AG08395 (cell line): ENCODE data around the gene TECR.
A peak's percentile ranks its signal among the peaks of the same experiment; 100 is the strongest.
"Not testable (repeated sequence)": the region's sequence is repeated elsewhere in the genome, so short reads cannot be mapped to it uniquely, and the experiment has no call there.

Experiments used
- DNase-seq: peaks from one replicate; pipeline ENCODE4 v3.0.0; 2012; ENCODE audit warnings: mixed read lengths, low spot score

The TECR gene

DNA sequence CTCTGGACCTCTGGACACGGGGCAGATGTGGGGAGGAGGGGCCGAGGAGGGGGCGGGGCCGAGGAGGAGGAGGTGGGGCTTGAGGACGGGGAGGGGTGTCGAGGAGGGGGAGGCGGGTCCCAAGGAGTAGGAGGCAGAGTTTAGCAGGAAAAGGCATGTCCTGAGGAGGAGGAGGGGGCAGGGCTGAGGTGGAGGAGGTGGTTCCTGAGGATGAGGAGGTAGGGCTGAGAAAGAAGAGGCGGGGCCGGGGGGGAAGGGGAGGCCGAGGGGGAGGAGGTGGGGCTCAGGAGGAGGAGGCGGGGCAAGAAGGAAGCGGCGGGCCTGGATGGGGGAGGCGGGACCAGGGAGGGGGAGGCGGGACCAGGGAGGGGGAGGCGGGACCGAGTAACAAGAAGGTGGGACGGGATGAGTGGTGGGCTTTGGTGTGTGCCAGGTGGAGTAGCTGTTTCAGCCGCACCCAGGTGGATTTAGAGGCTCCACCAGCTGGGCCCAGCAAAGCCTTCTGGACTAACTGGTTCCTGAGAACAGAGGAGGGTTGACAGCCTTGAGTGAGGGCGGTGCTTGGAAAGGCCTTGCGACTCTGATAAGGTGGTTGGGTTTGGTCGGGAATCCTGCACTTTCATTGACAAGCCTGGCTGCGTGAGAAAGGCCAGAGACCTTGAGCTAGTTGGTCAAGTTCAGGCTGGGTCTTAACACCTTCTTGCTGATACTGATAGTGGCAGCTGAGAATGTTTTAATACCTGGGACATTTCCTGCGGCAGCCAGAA, 7.7 kb downstream of the TECR start:
- DNase-seq = peak; percentile 43

DNA sequence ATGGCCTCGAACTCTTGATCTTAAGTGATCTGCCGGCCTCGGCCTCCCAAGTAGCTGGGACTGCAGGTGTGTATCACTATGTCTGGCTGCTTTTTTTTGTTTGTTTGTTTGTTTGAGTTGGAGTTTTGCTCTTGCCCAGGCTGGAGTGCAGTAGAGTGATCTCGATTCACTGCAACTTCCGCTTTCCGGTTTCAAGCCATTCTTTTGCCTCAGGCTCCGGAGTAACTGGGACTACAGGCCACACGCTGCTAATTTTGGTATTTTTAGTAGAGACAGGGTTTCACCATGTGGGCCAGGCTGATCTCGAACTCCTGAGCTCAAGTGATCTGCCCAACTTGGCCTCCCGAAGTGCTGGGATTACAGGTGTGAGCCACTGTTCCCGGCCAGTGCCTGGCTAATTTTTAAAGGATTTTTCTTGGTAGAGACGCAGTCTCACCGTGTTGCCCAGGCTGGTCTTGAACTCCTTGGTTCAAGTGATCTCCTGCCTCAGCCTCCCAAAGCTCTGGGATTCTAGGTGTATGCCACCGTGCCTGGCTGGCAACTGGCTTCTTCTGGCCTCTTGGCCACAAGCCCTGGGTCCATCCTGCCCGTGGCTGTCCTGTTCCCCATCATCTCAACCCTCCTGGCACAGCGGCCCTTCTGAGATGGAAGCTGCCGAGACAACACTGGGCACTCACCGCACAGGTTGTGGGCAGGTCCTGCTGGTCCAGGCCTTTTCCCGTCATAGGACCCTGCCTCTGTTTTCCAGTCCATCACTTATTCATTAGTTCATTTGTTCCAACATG, 11.5 kb downstream of the TECR start:
- no peak for DNase-seq

DNA sequence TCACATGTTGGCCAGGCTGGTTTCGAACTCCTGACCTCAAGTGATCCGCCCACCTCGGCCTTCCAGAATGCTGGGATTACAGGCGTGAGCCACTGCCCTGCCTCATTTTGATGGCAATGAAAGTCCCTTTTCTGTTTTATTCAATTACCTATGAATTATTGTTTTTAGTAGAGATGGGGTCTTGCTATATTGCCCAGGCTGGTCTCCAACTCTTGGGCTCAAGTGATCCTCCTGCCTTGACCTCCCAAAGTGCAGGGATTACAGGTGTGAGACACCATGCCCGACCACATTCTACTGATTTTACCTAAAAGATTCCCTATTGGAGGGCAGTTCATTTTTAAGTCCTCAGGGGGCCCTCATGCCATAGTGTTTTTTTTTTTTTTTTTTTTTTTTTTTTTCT, 12.6 kb downstream of the TECR start:
- not testable (repeated sequence) for DNase-seq

DNA sequence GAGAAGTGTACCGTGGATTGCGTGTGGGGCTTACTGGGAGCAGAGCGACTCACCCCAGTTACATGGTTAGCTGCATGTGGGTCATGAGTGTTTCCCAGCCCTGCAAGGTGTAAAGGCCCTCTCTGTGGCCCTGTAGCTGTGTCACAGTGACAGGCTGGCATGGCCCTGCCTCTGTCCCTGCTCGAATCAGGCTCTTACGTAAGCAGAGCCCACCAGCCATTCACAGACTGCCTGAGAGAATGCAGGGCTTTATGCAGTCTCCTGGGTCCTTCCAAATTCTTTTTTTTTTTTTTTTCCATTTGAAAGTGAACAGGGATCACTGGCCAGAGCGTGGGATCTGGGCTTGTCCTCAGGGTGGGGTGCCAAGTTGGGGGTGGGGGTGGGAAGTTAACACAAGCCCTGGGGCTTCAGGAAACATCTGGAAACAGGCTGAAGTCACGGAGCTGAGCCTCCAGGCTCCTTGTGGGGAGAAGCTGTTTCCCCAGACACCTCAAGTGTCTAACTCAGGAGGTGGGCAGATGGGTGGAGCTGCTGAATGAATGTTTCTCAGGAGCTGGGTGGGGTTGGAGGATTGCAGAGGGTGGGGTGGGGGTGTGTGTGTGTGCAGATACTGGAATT, 13.4 kb downstream of the TECR start:
- peak; percentile 62 for DNase-seq

DNA sequence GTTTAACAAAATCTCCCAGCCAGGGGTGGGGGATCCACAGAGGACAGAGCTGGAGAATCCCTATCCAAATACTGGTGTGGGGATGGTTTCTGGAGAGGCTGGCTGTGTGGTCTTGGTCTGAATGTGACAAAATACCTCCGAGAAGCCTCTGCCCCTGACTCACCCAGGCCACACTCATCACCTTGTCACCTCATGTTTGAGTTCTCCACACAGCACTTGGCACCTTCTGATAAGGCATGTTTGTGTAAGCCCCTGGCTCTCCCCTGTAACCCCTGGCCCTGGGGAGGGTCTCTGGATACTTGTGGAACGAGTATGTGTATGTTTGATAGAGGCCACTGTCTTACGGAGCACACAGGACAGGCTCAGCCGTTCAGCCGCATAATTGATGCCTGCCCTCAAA, 14.7 kb downstream of the TECR start:
- no peak for DNase-seq

DNA sequence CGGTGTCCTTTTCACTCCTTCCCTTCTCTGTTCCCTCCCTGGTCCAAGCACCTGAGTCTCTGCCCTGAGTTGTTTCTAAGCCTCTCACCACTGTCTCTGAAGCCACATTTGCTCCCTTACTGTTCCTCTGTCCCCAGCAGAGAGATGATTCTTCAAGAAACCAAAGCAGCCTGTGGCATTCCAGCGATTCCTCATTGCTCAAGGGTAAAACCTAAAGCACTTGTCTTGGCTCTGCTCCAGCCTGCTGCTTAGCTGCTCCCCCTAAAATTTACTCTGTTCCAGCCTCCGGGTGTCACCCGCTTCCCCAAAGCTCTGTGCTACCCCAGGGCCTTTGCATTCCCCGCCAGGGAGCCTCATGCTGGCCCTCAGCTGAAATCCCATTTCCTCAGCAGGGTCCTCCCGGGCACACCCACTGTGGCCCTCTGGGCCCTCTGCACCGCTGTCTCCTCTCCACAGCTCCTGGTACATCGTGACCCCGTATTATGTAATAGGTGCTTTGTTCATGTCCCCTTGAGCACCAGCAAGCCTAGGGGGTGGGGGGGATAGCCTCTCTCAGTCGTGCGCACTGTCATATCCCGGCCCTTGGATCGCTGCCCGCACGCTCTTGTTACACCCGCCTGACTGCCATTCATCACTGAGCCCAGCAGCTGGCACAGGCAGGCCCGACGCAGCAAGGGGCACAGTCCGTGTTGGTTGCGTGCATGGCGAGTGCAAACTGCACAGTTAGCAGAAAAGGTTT, 15.8 kb downstream of the TECR start:
- no peak for DNase-seq

DNA sequence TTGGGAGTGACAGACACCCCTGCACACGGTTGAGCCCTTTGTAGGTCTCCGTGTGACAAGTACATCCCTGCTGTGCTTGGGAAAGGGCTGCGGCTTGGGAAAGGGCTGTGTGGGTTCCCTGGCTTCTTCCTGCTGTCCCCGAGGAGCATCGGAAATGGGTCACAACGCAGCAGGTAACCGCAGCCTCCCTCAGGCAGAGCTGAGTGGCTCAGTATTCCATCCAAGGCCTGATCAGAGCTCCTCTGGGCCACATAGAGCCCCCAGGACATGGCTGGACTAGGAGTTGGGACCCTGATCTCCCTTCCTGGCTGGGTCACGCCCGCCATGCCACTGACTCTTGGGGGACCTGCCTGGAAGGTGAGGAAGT, 16.3 kb downstream of the TECR start:
- no peak for DNase-seq

DNA sequence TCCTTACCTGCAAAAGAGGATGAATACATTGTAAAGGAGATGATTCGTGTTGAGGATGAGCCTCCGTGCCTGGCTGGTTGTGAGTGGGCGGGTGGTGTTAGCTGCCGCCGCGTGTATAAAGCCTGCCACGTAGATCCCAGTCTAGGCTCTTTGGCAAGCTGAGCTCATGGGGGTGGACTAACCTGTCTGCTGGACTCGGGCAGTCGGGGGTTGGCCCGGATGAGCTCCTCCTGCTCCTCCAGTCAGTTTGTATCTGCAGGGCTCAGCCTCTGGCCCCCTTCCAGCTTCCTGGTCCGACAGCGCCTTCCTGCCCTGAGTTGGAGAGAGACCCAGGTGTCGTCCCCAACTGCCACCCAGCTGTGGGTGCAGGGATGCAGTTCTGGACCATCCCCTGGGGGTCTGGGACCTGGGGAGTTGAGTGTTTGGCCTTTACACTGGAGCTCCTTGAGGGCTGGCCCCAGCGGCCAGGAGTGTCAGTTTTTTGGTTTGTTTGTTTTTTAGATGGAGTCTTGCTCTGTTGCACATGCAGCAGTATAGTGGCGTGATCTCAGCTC, 20.9 kb downstream of the TECR start:
- no peak for DNase-seq

DNA sequence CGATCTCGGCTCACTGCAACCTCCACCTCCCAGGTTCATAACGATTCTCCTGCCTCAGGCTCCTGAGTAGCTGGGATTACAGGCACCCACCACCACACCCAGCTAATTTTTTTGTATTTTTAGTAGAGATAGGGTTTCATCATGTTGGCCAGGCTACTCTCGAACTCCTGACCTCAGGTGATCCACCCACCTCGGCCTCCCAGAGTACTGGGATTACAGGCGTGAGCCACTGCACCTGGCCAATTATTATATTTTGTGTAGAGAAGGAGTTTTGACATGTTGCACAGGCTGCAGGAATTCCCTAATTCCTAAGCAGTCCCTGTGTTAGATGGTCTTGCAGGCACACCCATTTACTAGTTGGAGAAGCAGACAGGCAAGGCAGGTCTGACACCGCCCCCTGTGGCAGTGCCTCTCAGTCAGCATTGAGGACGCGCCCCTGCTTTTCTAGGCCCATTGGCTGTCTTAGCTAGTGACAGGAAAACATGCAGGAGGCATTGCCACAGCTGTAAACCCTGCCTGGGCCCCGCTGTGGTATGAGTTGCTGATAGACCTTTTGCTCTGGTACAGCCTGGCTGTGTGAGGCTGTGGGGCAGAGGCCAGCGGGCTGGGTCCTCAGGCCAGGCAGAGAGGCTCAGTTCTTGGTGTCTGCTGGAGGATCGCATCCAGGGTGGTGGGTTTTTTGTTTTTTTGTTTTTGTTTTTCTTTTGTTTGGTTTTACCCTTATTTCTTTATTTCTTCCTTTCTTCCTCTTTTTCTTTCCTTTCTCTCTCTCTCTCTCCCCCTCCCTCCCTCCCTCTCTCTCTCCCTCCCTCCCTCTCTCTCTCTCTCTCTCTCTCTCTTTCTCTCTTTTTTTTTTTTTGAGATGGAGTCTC, 22.0 kb downstream of the TECR start:
- peak; percentile 60 for DNase-seq

DNA sequence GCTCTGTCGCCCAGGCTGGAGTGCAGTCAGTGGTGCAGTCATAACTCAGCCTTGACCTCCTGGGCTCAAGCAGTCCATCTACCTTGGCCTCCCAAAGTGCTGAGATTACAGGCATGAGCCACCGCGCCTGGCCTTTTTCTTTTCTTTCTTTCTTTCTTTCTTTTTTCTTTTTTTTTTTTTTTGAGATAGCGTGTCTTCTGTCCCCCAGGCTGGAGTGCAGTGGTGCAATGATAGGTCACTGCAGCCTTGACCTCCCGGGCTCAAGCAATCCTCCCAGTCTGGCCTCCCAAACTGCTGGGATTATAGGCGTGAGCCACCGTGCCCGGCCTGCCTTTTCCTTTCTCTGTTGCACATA, 22.6 kb downstream of the TECR start:
- DNase-seq = not testable (repeated sequence)

DNA sequence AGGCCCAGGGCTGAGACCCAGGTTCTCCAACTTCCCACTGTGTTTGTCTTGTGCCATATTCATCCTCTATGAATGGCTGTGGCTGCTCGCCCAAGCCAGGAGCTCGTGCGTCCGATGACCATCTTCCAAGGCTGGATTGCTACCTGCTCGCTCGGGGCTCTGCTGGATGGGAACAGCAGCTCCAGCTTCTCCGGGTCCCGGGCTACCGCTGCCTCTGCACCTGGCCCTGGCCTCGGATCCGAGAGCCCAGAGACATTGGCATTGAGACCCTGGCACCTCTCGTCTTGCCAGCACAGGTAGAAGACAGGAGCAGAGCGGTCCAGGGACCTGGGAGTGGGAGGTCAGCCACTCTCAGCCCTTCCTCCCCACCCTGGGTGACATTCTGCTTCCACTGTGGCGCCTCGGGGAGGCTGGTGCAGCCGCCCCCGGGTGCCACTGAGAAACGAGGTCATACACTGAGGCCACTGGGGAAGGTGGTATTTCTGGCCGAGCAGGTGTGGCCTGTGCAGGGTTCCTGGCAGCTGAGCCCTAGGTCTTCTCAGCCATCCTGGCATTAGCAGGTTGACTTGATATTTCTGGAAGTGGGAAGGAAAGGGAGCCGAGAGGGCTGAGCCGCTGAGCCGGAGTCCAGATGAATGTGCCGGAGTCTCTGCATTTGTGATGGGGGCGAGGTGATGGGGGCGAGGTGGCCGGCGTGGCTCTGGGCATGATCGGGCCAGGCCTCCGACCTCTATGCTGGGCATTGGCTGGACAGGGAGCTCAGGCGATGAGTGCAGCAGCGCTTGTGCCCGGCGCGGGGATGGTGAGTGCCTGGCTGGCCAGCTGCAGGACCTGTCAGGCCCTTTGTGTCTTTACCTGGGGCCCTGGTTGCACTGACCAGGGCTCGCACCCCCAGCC, 23.9 kb downstream of the TECR start:
- no peak for DNase-seq

DNA sequence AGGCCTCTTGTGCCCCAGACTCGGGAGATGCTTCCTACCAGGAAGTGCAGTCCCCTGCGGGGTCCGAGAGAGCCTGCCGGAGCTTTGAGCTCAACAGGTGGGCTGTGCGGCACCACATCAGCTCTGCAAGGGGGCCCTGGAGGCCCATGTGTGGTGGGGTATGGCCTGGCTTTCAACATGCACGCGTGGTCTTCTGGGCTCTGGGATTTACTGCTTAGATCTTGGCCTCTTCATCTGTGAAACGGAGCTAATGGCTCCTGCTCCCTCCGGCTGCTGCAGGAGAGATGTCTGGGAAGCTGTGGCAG, 24.5 kb downstream of the TECR start:
- DNase-seq = no peak

DNA sequence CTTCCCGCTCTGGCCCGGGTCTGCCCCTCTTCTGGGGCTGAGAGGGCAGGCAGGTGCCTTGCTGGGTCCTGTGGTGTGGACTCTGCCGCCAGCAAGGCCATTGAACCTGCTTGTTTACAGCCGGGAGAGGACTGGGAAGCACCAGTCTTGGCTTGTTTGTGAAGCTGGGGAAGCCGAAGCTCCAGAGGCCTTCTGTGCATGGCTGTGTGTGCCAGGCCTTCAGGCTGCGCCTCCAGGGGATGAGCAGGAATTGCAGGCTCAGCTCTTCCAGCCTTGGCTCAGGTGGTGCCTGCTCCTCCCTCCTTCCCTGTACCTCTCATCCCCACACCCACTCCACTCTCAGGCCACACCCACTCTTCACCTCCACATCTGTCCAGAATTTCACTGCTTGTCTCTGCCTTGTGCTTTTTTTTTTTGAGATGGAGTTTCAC, 25.0 kb downstream of the TECR start:
- no peak for DNase-seq

DNA sequence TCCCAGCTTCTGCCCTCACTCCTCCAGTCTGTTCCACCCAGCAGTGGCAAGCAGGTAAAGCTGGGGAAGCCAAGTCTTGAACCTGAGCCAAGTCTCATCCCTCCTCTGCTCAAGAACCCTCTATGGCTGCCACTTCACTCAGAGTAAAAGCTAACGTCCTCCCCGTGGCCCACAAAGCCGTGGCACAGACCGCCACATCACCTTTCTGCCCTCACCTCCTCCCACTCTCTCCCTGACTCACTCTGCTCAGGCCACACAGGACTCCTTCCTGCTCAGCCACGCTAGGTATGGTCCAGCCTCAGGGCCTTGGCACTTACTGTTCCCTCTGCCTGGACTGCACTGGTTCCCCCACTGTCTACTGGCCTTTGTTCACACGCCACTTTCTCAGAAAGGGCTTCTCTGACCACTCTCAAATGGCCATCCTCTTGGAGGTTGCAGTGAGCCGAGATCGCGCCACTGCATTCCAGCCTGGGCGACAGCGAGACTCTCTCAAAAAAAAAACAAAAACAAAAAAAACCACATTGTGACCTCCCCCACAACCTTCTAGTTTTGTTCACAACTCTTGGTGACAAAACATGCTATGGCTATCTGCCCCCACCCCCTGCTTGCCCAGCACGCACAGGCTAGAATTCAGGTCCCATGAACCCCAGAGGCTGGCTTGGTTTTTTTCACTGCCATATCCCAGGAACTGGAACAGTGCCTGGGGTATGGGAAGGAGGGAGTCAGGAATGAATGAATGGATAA, 26.7 kb downstream of the TECR start:
- DNase-seq = no peak

DNA sequence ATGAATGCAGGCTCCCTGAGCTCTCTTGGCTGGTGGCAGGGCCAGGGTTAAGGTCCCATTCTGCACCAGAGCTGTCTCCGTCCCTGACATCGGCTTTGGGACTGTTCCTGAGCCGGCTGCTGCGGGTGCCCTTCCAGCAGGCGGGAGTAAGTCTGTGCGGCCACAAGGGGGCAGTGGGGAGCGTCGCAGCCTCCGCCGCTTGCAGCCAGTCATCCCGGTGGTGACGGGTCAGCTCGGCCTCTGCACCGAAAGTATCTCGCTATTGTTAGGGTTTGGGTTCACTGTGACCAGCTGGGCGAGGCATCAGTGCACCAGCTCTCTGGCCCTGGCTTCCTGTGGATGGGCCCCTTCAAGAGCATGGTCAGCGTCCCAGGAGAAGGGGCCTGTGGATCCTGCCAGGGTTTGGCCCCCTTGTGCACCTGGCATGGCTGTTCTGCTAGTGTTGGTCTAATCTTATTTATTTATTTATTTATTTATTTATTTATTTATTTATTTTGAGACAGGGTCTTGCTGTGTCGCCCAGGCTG, 27.3 kb downstream of the TECR start:
- peak; percentile 94 for DNase-seq

DNA sequence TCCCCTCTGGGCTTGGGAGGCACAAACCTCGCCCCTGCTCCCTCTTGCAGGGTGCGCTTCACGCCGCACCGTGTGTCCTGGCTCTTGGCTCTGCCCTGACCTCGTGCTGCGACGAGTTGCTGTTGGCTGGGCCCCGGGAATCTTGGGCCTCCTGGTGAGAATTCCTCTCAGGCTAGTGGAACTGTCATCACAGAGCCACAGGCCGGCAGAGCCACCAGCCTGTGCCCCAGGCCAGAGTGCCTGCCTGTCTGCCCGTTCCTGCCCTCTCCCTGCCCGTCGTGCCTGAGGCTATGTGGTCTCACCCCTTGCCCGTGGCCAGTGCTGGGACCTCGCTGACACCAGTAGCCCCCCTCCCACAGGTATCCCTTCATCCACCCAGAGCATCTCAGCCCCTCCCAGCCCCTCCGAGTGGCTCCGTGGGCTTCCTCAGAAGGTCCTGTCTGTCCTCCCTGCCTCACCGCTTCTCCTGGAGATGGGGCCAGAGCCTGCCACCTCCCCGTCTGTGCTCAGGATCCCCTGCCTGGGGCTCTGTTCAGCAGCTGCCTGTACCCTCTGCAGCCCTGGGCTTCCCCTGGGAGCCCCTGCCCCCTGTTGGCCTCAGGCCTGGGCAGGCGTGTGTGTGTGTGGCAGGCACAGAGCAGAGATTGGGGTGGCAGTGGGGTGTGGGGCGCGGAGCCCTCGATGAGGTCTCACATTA, 29.1 kb downstream of the TECR start:
- no peak for DNase-seq

DNA sequence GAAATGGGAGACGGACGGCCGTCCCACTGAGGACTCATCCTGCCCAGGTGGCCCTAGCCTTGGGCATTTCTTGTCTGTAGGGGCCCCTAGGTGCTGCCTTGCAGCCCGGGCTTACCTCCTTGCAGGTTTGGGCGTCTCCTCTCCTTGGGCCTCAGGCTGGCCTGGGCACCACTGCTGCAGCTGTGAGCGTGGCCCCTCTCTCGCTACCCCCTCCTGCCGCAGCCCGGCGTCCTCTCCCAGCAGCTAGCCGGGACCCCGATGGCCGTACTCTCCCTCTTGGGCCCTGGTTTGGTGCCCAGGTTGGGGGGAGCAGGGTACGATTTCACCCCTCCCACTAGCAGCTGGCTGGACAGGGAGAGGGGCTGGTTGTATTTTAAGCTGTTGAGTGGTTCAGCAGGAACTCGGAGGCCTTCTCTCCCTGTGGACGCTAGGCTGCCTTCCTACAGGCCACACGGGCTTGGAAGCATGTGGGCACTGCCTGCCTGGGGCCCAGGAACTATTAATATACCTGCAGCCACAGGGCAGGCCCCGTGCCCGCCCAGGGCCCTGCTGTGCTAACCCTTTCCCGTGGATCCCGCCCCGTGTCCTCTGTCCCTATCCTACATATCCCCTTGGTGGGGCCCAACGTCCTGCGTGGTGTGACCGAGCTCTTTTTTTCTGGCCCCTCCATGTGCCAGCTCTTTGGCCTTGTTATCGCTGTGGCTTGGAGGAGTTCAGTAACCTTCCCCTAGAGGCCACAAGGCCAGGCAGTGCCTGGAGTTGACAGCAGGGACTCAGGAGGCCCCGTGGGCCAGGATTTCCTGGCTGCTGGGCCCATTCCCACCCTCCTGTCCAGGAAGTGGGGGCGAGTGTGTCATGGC, 30.8 kb downstream of the TECR start:
- no peak for DNase-seq

DNA sequence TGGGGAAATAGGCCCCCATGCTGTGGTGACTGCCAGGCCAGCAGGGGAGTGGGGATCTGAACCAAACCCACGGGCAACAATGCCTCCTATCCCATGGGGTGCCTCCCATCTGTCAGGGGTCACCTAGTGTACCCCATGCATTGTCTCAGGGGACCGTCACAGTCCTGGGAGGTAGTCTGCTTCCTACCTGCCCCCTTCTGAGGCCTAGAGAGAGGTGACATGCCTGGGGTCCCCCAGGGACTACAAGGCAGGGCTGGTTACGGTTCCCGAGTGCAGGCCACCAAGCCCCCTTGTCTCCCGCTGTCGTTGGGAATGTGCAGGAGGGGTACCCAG, 31.3 kb downstream of the TECR start:
- DNase-seq = no peak
